ENCODE data around the gene MAST3. TPM values are rescaled to one million over a fixed set of nuclear protein-coding genes. Genes with fewer than 3 reads are reported as not detected.

The MAST3 gene
- polyA plus RNA-seq, 1 donor from 2014 or later, result 2.3 TPM

DNA sequence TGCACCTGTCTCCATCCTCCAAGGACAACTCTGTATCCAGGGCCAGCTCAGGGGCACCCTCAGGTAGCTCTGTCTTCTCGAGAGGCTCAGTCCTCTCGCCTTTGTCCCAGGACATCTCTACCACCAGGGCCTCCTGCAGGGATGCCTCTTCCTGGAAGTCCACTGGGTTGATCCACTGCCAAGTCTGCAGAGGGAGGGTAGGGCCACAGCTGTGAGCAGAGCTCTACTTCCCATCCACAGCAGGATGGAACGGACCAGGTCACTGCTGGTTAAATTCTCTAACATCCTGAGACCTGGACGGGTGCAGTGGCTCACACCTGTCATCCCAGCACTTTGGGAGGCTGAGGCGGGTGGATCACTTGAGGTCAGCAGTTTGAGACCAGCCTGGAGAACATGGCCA, 37.7 kb upstream of the MAST3 start:
- no peak overlapping the region for H3K9ac ChIP-seq (ENCODE audit: low read length)
- no peaks in the 10 kb centered on the region for H4K20me1 ChIP-seq (ENCODE audit: insufficient read depth)
- no peaks in the 10 kb centered on the region for H3K36me3 ChIP-seq (ENCODE audit: insufficient read depth, low read length)
- H3K79me2 ChIP-seq (replicated peaks; ENCODE audit: insufficient read depth, low read length), result no peaks in the 10 kb centered on the region
- H3K27me3 ChIP-seq (ENCODE audit: insufficient read depth, low read depth, low read length), result no peaks in the 10 kb centered on the region
- H3K4me2 ChIP-seq (ENCODE audit: low read length), result no peak overlapping the region
- H3K27ac ChIP-seq (ENCODE audit: low read length), result no peak overlapping the region
- TF ChIP-seq POLR2AphosphoS5 (IDR thresholded peaks at IDR 0.05) (no peak), RAD21 (conservative IDR thresholded peaks at IDR 0.05) (no peak), EZH2 (IDR thresholded peaks at IDR 0.05; ENCODE audit: borderline replicate concordance, insufficient read depth, low read length, poor library complexity, severe bottlenecking) (no peak), TAF1 (IDR thresholded peaks at IDR 0.05; ENCODE audit: low read depth) (no peak), MXI1 (conservative IDR thresholded peaks at IDR 0.05; ENCODE audit: poor library complexity, severe bottlenecking) (no peak), SMC3 (conservative IDR thresholded peaks at IDR 0.05; ENCODE audit: poor library complexity) (no peak), EP300 (conservative IDR thresholded peaks at IDR 0.05; ENCODE audit: poor library complexity, severe bottlenecking) (no peak)
- TF ChIP-seq, protein P1, sequence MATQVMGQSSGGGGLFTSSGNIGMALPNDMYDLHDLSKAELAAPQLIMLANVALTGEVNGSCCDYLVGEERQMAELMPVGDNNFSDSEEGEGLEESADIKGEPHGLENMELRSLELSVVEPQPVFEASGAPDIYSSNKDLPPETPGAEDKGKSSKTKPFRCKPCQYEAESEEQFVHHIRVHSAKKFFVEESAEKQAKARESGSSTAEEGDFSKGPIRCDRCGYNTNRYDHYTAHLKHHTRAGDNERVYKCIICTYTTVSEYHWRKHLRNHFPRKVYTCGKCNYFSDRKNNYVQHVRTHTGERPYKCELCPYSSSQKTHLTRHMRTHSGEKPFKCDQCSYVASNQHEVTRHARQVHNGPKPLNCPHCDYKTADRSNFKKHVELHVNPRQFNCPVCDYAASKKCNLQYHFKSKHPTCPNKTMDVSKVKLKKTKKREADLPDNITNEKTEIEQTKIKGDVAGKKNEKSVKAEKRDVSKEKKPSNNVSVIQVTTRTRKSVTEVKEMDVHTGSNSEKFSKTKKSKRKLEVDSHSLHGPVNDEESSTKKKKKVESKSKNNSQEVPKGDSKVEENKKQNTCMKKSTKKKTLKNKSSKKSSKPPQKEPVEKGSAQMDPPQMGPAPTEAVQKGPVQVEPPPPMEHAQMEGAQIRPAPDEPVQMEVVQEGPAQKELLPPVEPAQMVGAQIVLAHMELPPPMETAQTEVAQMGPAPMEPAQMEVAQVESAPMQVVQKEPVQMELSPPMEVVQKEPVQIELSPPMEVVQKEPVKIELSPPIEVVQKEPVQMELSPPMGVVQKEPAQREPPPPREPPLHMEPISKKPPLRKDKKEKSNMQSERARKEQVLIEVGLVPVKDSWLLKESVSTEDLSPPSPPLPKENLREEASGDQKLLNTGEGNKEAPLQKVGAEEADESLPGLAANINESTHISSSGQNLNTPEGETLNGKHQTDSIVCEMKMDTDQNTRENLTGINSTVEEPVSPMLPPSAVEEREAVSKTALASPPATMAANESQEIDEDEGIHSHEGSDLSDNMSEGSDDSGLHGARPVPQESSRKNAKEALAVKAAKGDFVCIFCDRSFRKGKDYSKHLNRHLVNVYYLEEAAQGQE (IDR thresholded peaks at IDR 0.05; ENCODE audit: borderline replicate concordance), result no peak
- TF ChIP-seq, protein P2, sequence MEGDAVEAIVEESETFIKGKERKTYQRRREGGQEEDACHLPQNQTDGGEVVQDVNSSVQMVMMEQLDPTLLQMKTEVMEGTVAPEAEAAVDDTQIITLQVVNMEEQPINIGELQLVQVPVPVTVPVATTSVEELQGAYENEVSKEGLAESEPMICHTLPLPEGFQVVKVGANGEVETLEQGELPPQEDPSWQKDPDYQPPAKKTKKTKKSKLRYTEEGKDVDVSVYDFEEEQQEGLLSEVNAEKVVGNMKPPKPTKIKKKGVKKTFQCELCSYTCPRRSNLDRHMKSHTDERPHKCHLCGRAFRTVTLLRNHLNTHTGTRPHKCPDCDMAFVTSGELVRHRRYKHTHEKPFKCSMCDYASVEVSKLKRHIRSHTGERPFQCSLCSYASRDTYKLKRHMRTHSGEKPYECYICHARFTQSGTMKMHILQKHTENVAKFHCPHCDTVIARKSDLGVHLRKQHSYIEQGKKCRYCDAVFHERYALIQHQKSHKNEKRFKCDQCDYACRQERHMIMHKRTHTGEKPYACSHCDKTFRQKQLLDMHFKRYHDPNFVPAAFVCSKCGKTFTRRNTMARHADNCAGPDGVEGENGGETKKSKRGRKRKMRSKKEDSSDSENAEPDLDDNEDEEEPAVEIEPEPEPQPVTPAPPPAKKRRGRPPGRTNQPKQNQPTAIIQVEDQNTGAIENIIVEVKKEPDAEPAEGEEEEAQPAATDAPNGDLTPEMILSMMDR (IDR thresholded peaks at IDR 0.05; ENCODE audit: poor library complexity, severe bottlenecking), result no peak
- no peaks in the 10 kb centered on the region for H3F3A ChIP-seq (ENCODE audit: insufficient read depth, low read length, poor library complexity, severe bottlenecking)
- no peak overlapping the region for H2AFZ ChIP-seq (ENCODE audit: low read depth, low read length)
- H3K9me3 ChIP-seq (ENCODE audit: low read length), result no peaks in the 10 kb centered on the region
- no peaks in the 10 kb centered on the region for H3K9me2 ChIP-seq (ENCODE audit: insufficient read depth, low read length)
- no peak overlapping the region for H3K4me3 ChIP-seq (ENCODE audit: low read length)

DNA sequence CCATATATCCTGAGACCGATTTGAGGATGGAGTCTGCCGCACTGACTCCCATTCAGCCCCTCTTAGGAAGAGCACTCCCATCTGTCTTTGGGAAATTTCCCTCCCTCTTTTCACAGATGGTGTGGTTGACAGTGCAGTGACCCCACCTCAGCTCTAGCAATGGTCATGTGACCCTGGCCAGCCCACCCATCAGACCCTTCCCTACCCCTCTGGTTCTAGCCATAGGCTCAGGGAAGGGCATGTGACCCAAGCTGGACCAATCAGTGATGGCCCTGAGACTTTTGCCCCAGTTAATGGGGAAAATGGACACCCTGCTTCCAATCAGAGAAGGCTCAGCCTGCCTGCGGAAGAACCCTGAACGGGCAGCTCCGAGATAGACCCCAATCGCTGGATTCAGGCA, 37.1 kb upstream of the MAST3 start:
- no peaks in the 10 kb centered on the region for H3K36me3 ChIP-seq (ENCODE audit: insufficient read depth, low read length)
- H3K4me2 ChIP-seq (ENCODE audit: low read length), result no peak overlapping the region
- H3F3A ChIP-seq (ENCODE audit: insufficient read depth, low read length, poor library complexity, severe bottlenecking), result no peaks in the 10 kb centered on the region
- no peaks in the 10 kb centered on the region for H3K79me2 ChIP-seq (replicated peaks; ENCODE audit: insufficient read depth, low read length)
- H2AFZ ChIP-seq (ENCODE audit: low read depth, low read length), result no peak overlapping the region
- no peak overlapping the region for H3K9ac ChIP-seq (ENCODE audit: low read length)
- no peak overlapping the region for H3K27ac ChIP-seq (ENCODE audit: low read length)
- H4K20me1 ChIP-seq (ENCODE audit: insufficient read depth), result no peaks in the 10 kb centered on the region
- no peaks in the 10 kb centered on the region for H3K9me2 ChIP-seq (ENCODE audit: insufficient read depth, low read length)
- H3K9me3 ChIP-seq (ENCODE audit: low read length), result no peaks in the 10 kb centered on the region
- H3K4me3 ChIP-seq (ENCODE audit: low read length), result no peak overlapping the region
- TF ChIP-seq EP300 (conservative IDR thresholded peaks at IDR 0.05; ENCODE audit: poor library complexity, severe bottlenecking), result no peak
- TF ChIP-seq TAF1 (IDR thresholded peaks at IDR 0.05; ENCODE audit: low read depth), result no peak
- TF ChIP-seq RAD21 (conservative IDR thresholded peaks at IDR 0.05), result no peak
- TF ChIP-seq SMC3 (conservative IDR thresholded peaks at IDR 0.05; ENCODE audit: poor library complexity), result no peak
- TF ChIP-seq MXI1 (conservative IDR thresholded peaks at IDR 0.05; ENCODE audit: poor library complexity, severe bottlenecking), result no peak
- no peak for TF ChIP-seq POLR2AphosphoS5 (IDR thresholded peaks at IDR 0.05)
- H3K27me3 ChIP-seq (ENCODE audit: insufficient read depth, low read depth, low read length), result no peaks in the 10 kb centered on the region
